ENCODE data around the gene SSBP2. TPM values are rescaled to one million over a fixed set of nuclear protein-coding genes. Genes with fewer than 3 reads are reported as not detected.
A peak's percentile ranks its signal among the peaks of the same experiment; 100 is the strongest.

SSBP2 gene
- total and polyA plus RNA-seq, 2 of the 8 experiments (the other 6 are each of a cell fraction or from before 2014, with no cell fraction given): 21.5 to 36.2 TPM

- TF ChIP-seq GTF2F1 (IDR thresholded peaks at IDR 0.05; ENCODE audit: borderline replicate concordance, low read depth, low read length) (no peak), TAF7 (optimal IDR thresholded peaks at IDR 0.05; ENCODE audit: borderline replicate concordance, low read depth, low read length) (peak; percentile 91), SP1 (IDR thresholded peaks at IDR 0.05; ENCODE audit: low read depth, low read length) (peak; percentile 96), POLR2AphosphoS5 (IDR thresholded peaks at IDR 0.05; ENCODE audit: low read depth, low read length) (no peak), JUND (IDR thresholded peaks at IDR 0.05; ENCODE audit: low read length) (peak; percentile 96), ASH2L (IDR thresholded peaks at IDR 0.05; ENCODE audit: low read length) (peak; percentile 87), TAF1 (IDR thresholded peaks at IDR 0.05; ENCODE audit: low read depth, low read length) (peak; percentile 62), RBBP5 (IDR thresholded peaks at IDR 0.05; ENCODE audit: borderline replicate concordance, low read depth, low read length) (peak; percentile 75), SIN3A (conservative IDR thresholded peaks at IDR 0.05 in 1 of 2, IDR thresholded peaks at IDR 0.05 in 1 of 2; ENCODE audit: low read depth in 1 of 2, low read length in 2 of 2) (0 out of 4 replicates have a peak, but pooled peaks have one; percentile 67 to 75), SP4 (IDR thresholded peaks at IDR 0.05; ENCODE audit: low read length) (peak; percentile 92), SIRT6 (IDR thresholded peaks at IDR 0.05; ENCODE audit: low read length) (no peak), TEAD4 (IDR thresholded peaks at IDR 0.05; ENCODE audit: low read depth, low read length) (peak; percentile 47; the same call in 1 of the 2 replicates), NANOG (IDR thresholded peaks at IDR 0.05; ENCODE audit: insufficient read depth, low read depth, low read length, poor library complexity, severe bottlenecking) (peak; percentile 69), CTCF (IDR thresholded peaks at IDR 0.05; ENCODE audit: control extremely low read depth in 1 of 3, insufficient read depth in 1 of 3, low read depth in 1 of 3, low read length in 3 of 3) (peak in 1 of 3 experiments; percentile 9; a peak in 1 of 4 replicates), EP300 (IDR thresholded peaks at IDR 0.05; ENCODE audit: borderline replicate concordance in 1 of 2, low read depth in 2 of 2, low read length in 2 of 2) (peak; percentile 96 to 99), CTBP2 (IDR thresholded peaks at IDR 0.05; ENCODE audit: borderline replicate concordance, insufficient read depth, insufficient read length, low read length) (peak; percentile 49), CHD2 (IDR thresholded peaks at IDR 0.05; ENCODE audit: low read length) (peak; percentile 35; the same call in 1 of the 2 replicates), KDM5A (IDR thresholded peaks at IDR 0.05; ENCODE audit: low read length) (peak; percentile 24; the same call in 1 of the 2 replicates)
Measured at GRCh38 chr5:81751009-81751835, at the start of gene SSBP2 (continued).
